Measurements from ENCODE around the gene TMEM139. TPM values are rescaled to one million over a fixed set of nuclear protein-coding genes. Genes with fewer than 3 reads are reported as not detected.

TMEM139 gene
- total and polyA plus RNA-seq, 10 of the 15 experiments (the other 5 are each of a cell fraction or from before 2014, with no cell fraction given), result 0.31 TPM; not detected in 9

DNA sequence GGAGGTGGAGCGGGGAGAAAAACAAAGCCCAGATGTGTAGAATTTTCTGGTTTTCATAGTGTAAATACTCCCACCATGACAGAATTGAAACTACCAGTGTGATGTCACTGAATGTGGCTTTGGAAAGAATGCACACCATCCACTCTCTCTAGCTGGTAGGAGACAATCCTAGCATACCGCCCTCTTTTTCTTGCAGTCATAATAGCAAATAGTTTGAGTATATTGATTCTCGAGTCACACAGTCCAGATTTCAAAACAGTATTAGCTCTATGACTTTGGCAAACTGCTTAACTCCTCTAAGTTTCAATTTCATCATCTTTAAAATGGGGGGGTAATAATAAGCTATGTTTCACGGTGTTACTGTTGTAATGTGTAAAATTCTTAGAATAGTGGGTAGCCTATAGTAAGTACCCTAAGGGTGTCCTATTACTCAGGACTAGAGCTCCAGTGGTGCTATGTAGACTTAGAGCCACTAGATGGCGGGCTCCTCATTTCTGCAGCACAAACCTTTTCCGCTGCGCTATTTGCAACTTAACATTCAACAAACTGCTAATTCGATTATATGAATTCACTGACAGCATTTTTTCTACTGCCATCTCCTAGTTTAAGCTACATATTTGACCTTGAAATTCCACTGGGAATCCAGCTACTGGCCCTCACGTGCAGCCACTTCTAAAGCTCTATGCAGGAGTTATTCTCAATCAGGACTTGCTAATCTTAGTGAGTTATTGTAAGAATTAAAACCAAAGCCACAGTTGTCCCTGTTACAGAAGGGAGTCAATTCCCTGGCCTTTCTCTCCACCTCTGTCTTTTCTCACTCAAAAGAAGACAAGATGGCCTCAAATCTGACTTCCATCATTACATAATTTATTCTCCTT, 44.2 kb upstream of the TMEM139 start:
- H3K79me2 ChIP-seq (ENCODE audit: control insufficient read depth, insufficient read depth, low read length), result no peaks in the 10 kb centered on the region
- no peaks in the 10 kb centered on the region for H3K27me3 ChIP-seq (replicated peaks in 1 of 2; ENCODE audit: control insufficient read depth in 2 of 2, insufficient read depth in 2 of 2, low read length in 1 of 2)
- H4K20me1 ChIP-seq (ENCODE audit: control insufficient read depth, insufficient read depth), result no peaks in the 10 kb centered on the region
- BruUV-seq (replicated peaks), result no TSS peak
- intact Hi-C loops (cut with micrococcal nuclease; ENCODE audit: unreplicated experiment) (loop anchor here (1.0 to 10.0 kb wide), 3 partner anchors 65 to 884 kb away; partner anchors contain the start of gene OR2A14), in situ Hi-C loops (cut with MboI) (no loop called here)
- peak; percentile 97 for FAIRE-seq
- H3K36me3 ChIP-seq (ENCODE audit: control insufficient read depth in 2 of 2, insufficient read depth in 2 of 2, low read length in 1 of 2), result no peaks in the 10 kb centered on the region
- ChIA-PET POLR2A (no interaction called here), SMC1A (ENCODE audit: uncharacterized antibody, unreplicated experiment) (interaction anchor here (0.6 to 3.3 kb wide), 37 partner anchors 8 to 887 kb away, joined by 3 to 73 read pairs (median 5); partner anchors contain the start of genes CASP2, EPHA1, GSTK1 and TAS2R40), RAD21 (ENCODE audit: unreplicated experiment) (interaction anchor here (0.7 to 2.5 kb wide), 23 partner anchors 9 to 887 kb away, joined by 3 to 54 read pairs (median 5); partner anchors contain the start of genes EPHA1 and GSTK1), CTCF (interaction anchor here (0.7 to 6.9 kb wide), 66 partner anchors 9 to 887 kb away, joined by 3 to 124 read pairs (median 6); partner anchors contain the start of genes CLCN1, EPHA1 and GSTK1)
- no peak overlapping the region for H3K4me3 ChIP-seq
- DNase-seq (ENCODE audit: low read depth, low spot score), result no peak
- no peak overlapping the region for H3K27ac ChIP-seq (ENCODE audit: control insufficient read depth, insufficient read depth)
- H3K4me2 ChIP-seq (ENCODE audit: control insufficient read depth, insufficient read depth), result no peak overlapping the region
- peak; percentile 97 for ATAC-seq
- H3K9ac ChIP-seq (ENCODE audit: control insufficient read depth, insufficient read depth, low read length), result no peak overlapping the region
- WGBS (ENCODE audit: insufficient coverage, insufficient replicate concordance, low lambda C conversion rate, missing lambda C conversion rate), result 14% methylated on average over 9 of the region's 9 CpGs
- no peak overlapping the region for H2AFZ ChIP-seq (ENCODE audit: control insufficient read depth, low read depth, low read length)
- H3K9me3 ChIP-seq (replicated peaks; ENCODE audit: control insufficient read depth, insufficient read depth, low read length), result no peaks in the 10 kb centered on the region; the same call in 2 of the 3 replicates
- H3K4me1 ChIP-seq (ENCODE audit: control insufficient read depth, insufficient read depth, low read length), result no peaks in the 10 kb centered on the region
- TF ChIP-seq SMAD1 (IDR thresholded peaks at IDR 0.05; ENCODE audit: low read depth, partially characterized antibody) (no peak), RBBP5 (conservative IDR thresholded peaks at IDR 0.05) (no peak), FOXM1 (IDR thresholded peaks at IDR 0.05; ENCODE audit: low read depth, low read length) (0 out of 2 replicates have a peak, but pooled peaks have one; percentile 28), ZNF24 (IDR thresholded peaks at IDR 0.05) (0 out of 2 replicates have a peak, but pooled peaks have one; percentile 37), SMARCA5 (IDR thresholded peaks at IDR 0.05) (peak; percentile 61; the same call in 1 of the 2 replicates), SPI1 (IDR thresholded peaks at IDR 0.05; ENCODE audit: borderline replicate concordance, insufficient read depth, low read depth, low read length) (no peak), SIX5 (IDR thresholded peaks at IDR 0.05; ENCODE audit: low read depth, low read length, severe bottlenecking) (no peak), SMC3 (IDR thresholded peaks at IDR 0.05; ENCODE audit: borderline replicate concordance, low read length) (peak; percentile 97), JUND (IDR thresholded peaks at IDR 0.05; ENCODE audit: low read depth, low read length) (no peak), TCF7 (IDR thresholded peaks at IDR 0.05; ENCODE audit: borderline replicate concordance) (0 out of 2 replicates have a peak, but pooled peaks have one; percentile 16), ZNF384 (IDR thresholded peaks at IDR 0.05; ENCODE audit: borderline replicate concordance, low read depth, low read length) (no peak), RAD21 (IDR thresholded peaks at IDR 0.05; ENCODE audit: insufficient read depth, low read depth, low read length) (peak; percentile 92)
- TF ChIP-seq, protein P1, sequence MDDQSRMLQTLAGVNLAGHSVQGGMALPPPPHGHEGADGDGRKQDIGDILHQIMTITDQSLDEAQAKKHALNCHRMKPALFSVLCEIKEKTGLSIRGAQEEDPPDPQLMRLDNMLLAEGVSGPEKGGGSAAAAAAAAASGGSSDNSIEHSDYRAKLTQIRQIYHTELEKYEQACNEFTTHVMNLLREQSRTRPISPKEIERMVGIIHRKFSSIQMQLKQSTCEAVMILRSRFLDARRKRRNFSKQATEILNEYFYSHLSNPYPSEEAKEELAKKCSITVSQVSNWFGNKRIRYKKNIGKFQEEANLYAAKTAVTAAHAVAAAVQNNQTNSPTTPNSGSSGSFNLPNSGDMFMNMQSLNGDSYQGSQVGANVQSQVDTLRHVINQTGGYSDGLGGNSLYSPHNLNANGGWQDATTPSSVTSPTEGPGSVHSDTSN (IDR thresholded peaks at IDR 0.05; ENCODE audit: insufficient replicate concordance, low read depth, low read length), result no peak
- TF ChIP-seq, protein P2, sequence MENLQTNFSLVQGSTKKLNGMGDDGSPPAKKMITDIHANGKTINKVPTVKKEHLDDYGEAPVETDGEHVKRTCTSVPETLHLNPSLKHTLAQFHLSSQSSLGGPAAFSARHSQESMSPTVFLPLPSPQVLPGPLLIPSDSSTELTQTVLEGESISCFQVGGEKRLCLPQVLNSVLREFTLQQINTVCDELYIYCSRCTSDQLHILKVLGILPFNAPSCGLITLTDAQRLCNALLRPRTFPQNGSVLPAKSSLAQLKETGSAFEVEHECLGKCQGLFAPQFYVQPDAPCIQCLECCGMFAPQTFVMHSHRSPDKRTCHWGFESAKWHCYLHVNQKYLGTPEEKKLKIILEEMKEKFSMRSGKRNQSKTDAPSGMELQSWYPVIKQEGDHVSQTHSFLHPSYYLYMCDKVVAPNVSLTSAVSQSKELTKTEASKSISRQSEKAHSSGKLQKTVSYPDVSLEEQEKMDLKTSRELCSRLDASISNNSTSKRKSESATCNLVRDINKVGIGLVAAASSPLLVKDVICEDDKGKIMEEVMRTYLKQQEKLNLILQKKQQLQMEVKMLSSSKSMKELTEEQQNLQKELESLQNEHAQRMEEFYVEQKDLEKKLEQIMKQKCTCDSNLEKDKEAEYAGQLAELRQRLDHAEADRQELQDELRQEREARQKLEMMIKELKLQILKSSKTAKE (IDR thresholded peaks at IDR 0.05; ENCODE audit: low read depth, poor library complexity, severe bottlenecking), result peak; percentile 30
- TF ChIP-seq, protein P3, sequence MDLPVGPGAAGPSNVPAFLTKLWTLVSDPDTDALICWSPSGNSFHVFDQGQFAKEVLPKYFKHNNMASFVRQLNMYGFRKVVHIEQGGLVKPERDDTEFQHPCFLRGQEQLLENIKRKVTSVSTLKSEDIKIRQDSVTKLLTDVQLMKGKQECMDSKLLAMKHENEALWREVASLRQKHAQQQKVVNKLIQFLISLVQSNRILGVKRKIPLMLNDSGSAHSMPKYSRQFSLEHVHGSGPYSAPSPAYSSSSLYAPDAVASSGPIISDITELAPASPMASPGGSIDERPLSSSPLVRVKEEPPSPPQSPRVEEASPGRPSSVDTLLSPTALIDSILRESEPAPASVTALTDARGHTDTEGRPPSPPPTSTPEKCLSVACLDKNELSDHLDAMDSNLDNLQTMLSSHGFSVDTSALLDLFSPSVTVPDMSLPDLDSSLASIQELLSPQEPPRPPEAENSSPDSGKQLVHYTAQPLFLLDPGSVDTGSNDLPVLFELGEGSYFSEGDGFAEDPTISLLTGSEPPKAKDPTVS (IDR thresholded peaks at IDR 0.05; ENCODE audit: low read depth, low read length), result no peak

All from GM12878 (cell line).